Calu3 (cell line): ENCODE data around the gene KRT82. TPM values are rescaled to one million over a fixed set of nuclear protein-coding genes. Genes with fewer than 3 reads are reported as not detected.
A peak's percentile ranks its signal among the peaks of the same experiment; 100 is the strongest.

ENCODE experiments used
- BruUV-seq: library from RNA; stranded (reverse); fragments of 400-500 nt; replicated peaks from 2 replicates; lab custom pipeline; 2021; lab: Mats Ljungman, UMichigan
- CTCF ChIA-PET: fragments of 300-600 bp; sonication (Branson Sonifier 250); formaldehyde crosslinking; loops from one replicate; lab custom pipeline; 2022; ENCODE audit warnings: antibody characterized with exemption; lab: Charles Lee
- DNase-seq: peaks from one replicate; pipeline ENCODE4 v3.0.0; 2022
- H3K27ac Mint-ChIP-seq: one replicate; pipeline ENCODE4 v1.8.0; 2022; ENCODE audit warnings: mixed read lengths; ENCODE audit not compliant: unreplicated experiment
- H3K27me3 Mint-ChIP-seq: one replicate; pipeline ENCODE4 v1.8.0; 2022; ENCODE audit warnings: mixed read lengths; ENCODE audit not compliant: unreplicated experiment
- H3K36me3 Mint-ChIP-seq: one replicate; pipeline ENCODE4 v1.8.0; 2022; ENCODE audit warnings: mild to moderate bottlenecking, moderate library complexity, mixed read lengths; ENCODE audit not compliant: insufficient read depth, unreplicated experiment
- H3K4me1 Mint-ChIP-seq: one replicate; pipeline ENCODE4 v1.8.0; 2022; ENCODE audit warnings: mild to moderate bottlenecking, low read depth, mixed read lengths; ENCODE audit not compliant: unreplicated experiment
- H3K4me3 Mint-ChIP-seq: one replicate; pipeline ENCODE4 v1.8.0; 2022; ENCODE audit warnings: mild to moderate bottlenecking, low read depth, moderate library complexity, mixed read lengths; ENCODE audit not compliant: unreplicated experiment
- H3K9me3 Mint-ChIP-seq: one replicate; pipeline ENCODE4 v1.8.0; 2022; ENCODE audit warnings: low read depth, mixed read lengths; ENCODE audit not compliant: unreplicated experiment
- CTCF ChIP-seq: fragments of 200-600 bp; IDR thresholded peaks from one replicate; pipeline ENCODE4 v1.8.0; 2022; ENCODE audit warnings: antibody characterized with exemption; ENCODE audit not compliant: unreplicated experiment
- intact Hi-C: fragments of 100-400 bp; cut with micrococcal nuclease; formaldehyde crosslinking; loops from one replicate; pipeline ENCODE4 v1.10.0; 2022; ENCODE audit not compliant: unreplicated experiment
- total RNA-seq: library from RNA; stranded (reverse); gene quantifications from 2 replicates; pipeline ENCODE4 v1.2.3, GENCODE V29; 2022

The KRT82 gene
- total RNA-seq, 1 experiment from 2014 or later = not detected

- intact Hi-C loops = no loop called here
- BruUV-seq = no TSS peak
- CTCF ChIA-PET = no interaction called here
- no peak for DNase-seq
- Mint-ChIP-seq H3K9me3 (no peaks in the 10 kb centered on the region), H3K27ac (no peak overlapping the region), H3K4me3 (no peak overlapping the region), H3K4me1 (no peaks in the 10 kb centered on the region), H3K27me3 (peaks cover 36% of the 10 kb centered on the region), H3K36me3 (no peaks in the 10 kb centered on the region)
- TF ChIP-seq CTCF = no peak
These were observed 23.3 kb downstream of the KRT82 start for GRCh38 chr12:52382854-52383253.

DNA sequence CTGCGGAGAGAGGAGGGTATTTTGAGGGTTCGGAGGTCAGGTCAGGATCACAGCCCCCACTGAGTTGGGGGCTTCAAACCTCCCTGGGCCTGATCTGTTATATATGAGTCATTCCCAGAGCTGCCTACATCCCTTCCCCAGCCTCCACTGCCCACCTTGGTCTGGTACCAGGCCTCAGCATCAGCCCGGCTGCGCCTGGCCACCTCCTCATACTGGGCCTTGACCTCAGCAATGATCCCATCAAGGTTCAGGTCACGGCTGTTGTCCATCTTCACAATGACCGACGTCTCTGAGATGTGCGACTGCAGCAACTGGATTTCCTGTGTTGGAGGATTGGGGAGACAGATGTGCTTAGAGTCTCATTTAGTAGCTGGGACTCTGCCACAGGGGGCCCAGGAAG, 24.9 kb downstream of the KRT82 start:
- CTCF ChIA-PET = interaction anchor here (1.1 kb wide), 1 partner anchor 227 kb away, joined by 3 read pairs; no protein-coding TSS in a partner anchor
- H3K4me1 Mint-ChIP-seq = no peaks in the 10 kb centered on the region
- H3K4me3 Mint-ChIP-seq = no peak overlapping the region
- no peaks in the 10 kb centered on the region for H3K36me3 Mint-ChIP-seq
- BruUV-seq = no TSS peak
- H3K27me3 Mint-ChIP-seq = peaks cover 51% of the 10 kb centered on the region
- H3K9me3 Mint-ChIP-seq = no peaks in the 10 kb centered on the region
- TF ChIP-seq CTCF = no peak
- no peak overlapping the region for H3K27ac Mint-ChIP-seq
- intact Hi-C loops = no loop called here
- DNase-seq = no peak

- Mint-ChIP-seq H3K9me3 (no peaks in the 10 kb centered on the region), H3K4me1 (no peaks in the 10 kb centered on the region), H3K36me3 (no peaks in the 10 kb centered on the region), H3K27me3 (peaks cover 51% of the 10 kb centered on the region), H3K4me3 (no peak overlapping the region), H3K27ac (no peak overlapping the region)
- no TSS peak for BruUV-seq
- TF ChIP-seq CTCF = no peak
- CTCF ChIA-PET = interaction anchor here (1.0 to 1.3 kb wide), 4 partner anchors 226 to 499 kb away, joined by 3 to 6 read pairs (median 4); no protein-coding TSS in a partner anchor
- peak; percentile 50 for DNase-seq
- intact Hi-C loops = no loop called here
These were observed 25.9 kb downstream of the KRT82 start for GRCh38 chr12:52380271-52380694.

GRCh38 chr12:52379536-52379935, 26.6 kb downstream of the KRT82 start:
- intact Hi-C loops = loop anchor here (10.0 kb wide), 2 partner anchors 205 to 605 kb away; no protein-coding TSS in a partner anchor
- no peaks in the 10 kb centered on the region for H3K36me3 Mint-ChIP-seq
- no peaks in the 10 kb centered on the region for H3K4me1 Mint-ChIP-seq
- no peaks in the 10 kb centered on the region for H3K9me3 Mint-ChIP-seq
- no peak for TF ChIP-seq CTCF
- CTCF ChIA-PET = interaction anchor here (1.0 to 1.3 kb wide), 4 partner anchors 12 to 500 kb away, joined by 3 to 6 read pairs (median 4); no protein-coding TSS in a partner anchor
- no TSS peak for BruUV-seq
- peaks cover 51% of the 10 kb centered on the region for H3K27me3 Mint-ChIP-seq
- no peak overlapping the region for H3K27ac Mint-ChIP-seq
- H3K4me3 Mint-ChIP-seq = no peak overlapping the region
- DNase-seq = no peak
